Omental fat pad (tissue), 4 donors: Measurements from ENCODE around the gene RUSC2. TPM values are rescaled to one million over a fixed set of nuclear protein-coding genes. Genes with fewer than 3 reads are reported as not detected.
A peak's percentile ranks its signal among the peaks of the same experiment; 100 is the strongest.
"Not testable (repeated sequence)": the region's sequence is repeated elsewhere in the genome, so short reads cannot be mapped to it uniquely, and the experiment has no call there.

Source experiments
- ATAC-seq: fragments of 150-250 bp; one replicate; pipeline ENCODE4 v1.9.1; 2016; ENCODE audit warnings: mild to moderate bottlenecking, moderate library complexity; ENCODE audit not compliant: low FRiP score
- DNase-seq: peaks from one replicate; pipeline ENCODE4 v3.0.0-alpha.2; 2019; ENCODE audit warnings: low spot score
- CTCF ChIP-seq, 3 donors: fragments of 450-650 bp; IDR thresholded peaks; one replicate each; pipeline ENCODE4 v1.5.1; 2016 to 2017; ENCODE audit warnings: antibody characterized with exemption in 3 of 3, mild to moderate bottlenecking in 3 of 3, moderate library complexity in 2 of 3
- total RNA-seq, 4 donors: library from RNA; depleted of rRNA; stranded (reverse); fragments of >200 nt; gene quantifications; one replicate each; pipeline ENCODE4 v1.1.0, GENCODE V29; 2016

RUSC2 gene
- total RNA-seq, 4 donors from 2014 or later: 12.2 to 23.5 (median 21.1) TPM

GRCh38 chr9:35470340-35470739 lies 19.6 kb upstream of the RUSC2 start:
- TF ChIP-seq CTCF (IDR thresholded peaks at IDR 0.05): no peak
- ATAC-seq (no peak), DNase-seq (no peak)

- DNase-seq: no peak
- no peak for TF ChIP-seq CTCF (IDR thresholded peaks at IDR 0.05)
- ATAC-seq: peak; percentile 87
These were observed 19.0 kb upstream of the RUSC2 start for GRCh38 chr9:35470894-35471293.

- DNase-seq (no peak), ATAC-seq (no peak)
These were observed 13.3 kb upstream of the RUSC2 start for GRCh38 chr9:35476596-35476995.

GRCh38 chr9:35477211-35477855 lies 12.6 kb upstream of the RUSC2 start:
- peak in 1 of 3 donors; percentile 51 for TF ChIP-seq CTCF (IDR thresholded peaks at IDR 0.05)
- not testable (repeated sequence) for DNase-seq
- ATAC-seq: peak; percentile 94

More at GRCh38 chr9:35476596-35476995, 13.3 kb upstream of the RUSC2 start:
- TF ChIP-seq CTCF (IDR thresholded peaks at IDR 0.05): no peak

- ATAC-seq: no peak
- no peak for TF ChIP-seq CTCF (IDR thresholded peaks at IDR 0.05)
- DNase-seq: no peak
These were observed 11.0 kb upstream of the RUSC2 start for GRCh38 chr9:35478871-35479270.

GRCh38 chr9:35481347-35481975 lies 8.4 kb upstream of the RUSC2 start:
- ATAC-seq: peak; percentile 51

More at GRCh38 chr9:35481347-35481975, 8.4 kb upstream of the RUSC2 start:
- DNase-seq: no peak
- TF ChIP-seq CTCF (IDR thresholded peaks at IDR 0.05): no peak
